ENCODE results near the gene CTDNEP1. TPM values are rescaled to one million over a fixed set of nuclear protein-coding genes. Genes with fewer than 3 reads are reported as not detected.
"Not testable (repeated sequence)": the region's sequence is repeated elsewhere in the genome, so short reads cannot be mapped to it uniquely, and the experiment has no call there.

Gene CTDNEP1
- total RNA-seq, 3 donors from 2014 or later (not counting 1 experiment from before 2014, with no cell fraction given), result 127 to 139 (median 131) TPM

- 90% methylated on average over 6 of the region's 6 CpGs for WGBS (ENCODE audit: insufficient coverage)
- H3K27me3 Mint-ChIP-seq (ENCODE audit: low read depth in 2 of 2), result no peaks in the 10 kb centered on the region
- Histone ChIP-seq H3K9me3 (ENCODE audit: control insufficient read depth, insufficient read depth, low read length) (no peaks in the 10 kb centered on the region), H3K36me3 (ENCODE audit: control insufficient read depth, insufficient read depth, low read length) (peaks cover 25% of the 10 kb centered on the region), H3K27ac (ENCODE audit: low read length) (no peak overlapping the region), H3K4me3 (ENCODE audit: low read length) (no peak overlapping the region), H3K27me3 (ENCODE audit: control insufficient read depth, insufficient read depth, low read length) (no peaks in the 10 kb centered on the region), H3K4me1 (ENCODE audit: control insufficient read depth, insufficient read depth, low read length) (peaks cover 32% of the 10 kb centered on the region)
- TF ChIP-seq CTCF (IDR thresholded peaks at IDR 0.05), result no peak
- no peaks in the 10 kb centered on the region for H3K36me3 Mint-ChIP-seq
- H3K9me3 Mint-ChIP-seq, result no peaks in the 10 kb centered on the region
- H3K4me3 Mint-ChIP-seq, result peak overlapping the region; percentile 92
- ATAC-seq (no peak), DNase-seq (no peak)
- H3K4me1 Mint-ChIP-seq, result peaks cover 38 to 41% of the 10 kb centered on the region in 2 donors
- intact Hi-C loops (cut with micrococcal nuclease), result no loop called here
- H3K27ac Mint-ChIP-seq, result peak overlapping the region; percentile 60 to 98
Measured at GRCh38 chr17:7249214-7249613, 2.3 kb downstream of the CTDNEP1 start.

- intact Hi-C loops (cut with micrococcal nuclease), result no loop called here
- no peak for TF ChIP-seq CTCF (IDR thresholded peaks at IDR 0.05)
- Mint-ChIP-seq H3K27ac (peak overlapping the region; percentile 60 to 98), H3K36me3 (no peaks in the 10 kb centered on the region), H3K9me3 (no peaks in the 10 kb centered on the region), H3K4me3 (no peak overlapping the region), H3K4me1 (peaks cover 38 to 41% of the 10 kb centered on the region in 2 donors), H3K27me3 (ENCODE audit: low read depth in 2 of 2) (no peaks in the 10 kb centered on the region)
- peaks cover 32% of the 10 kb centered on the region for H3K4me1 ChIP-seq (ENCODE audit: control insufficient read depth, insufficient read depth, low read length)
- H3K36me3 ChIP-seq (ENCODE audit: control insufficient read depth, insufficient read depth, low read length), result peaks cover 28% of the 10 kb centered on the region
- H3K9me3 ChIP-seq (ENCODE audit: control insufficient read depth, insufficient read depth, low read length), result no peaks in the 10 kb centered on the region
- ATAC-seq (no peak), DNase-seq (no peak)
- no peaks in the 10 kb centered on the region for H3K27me3 ChIP-seq (ENCODE audit: control insufficient read depth, insufficient read depth, low read length)
- 90% methylated on average over 3 of the region's 4 CpGs for WGBS (ENCODE audit: insufficient coverage)
- no peak overlapping the region for H3K27ac ChIP-seq (ENCODE audit: low read length)
- H3K4me3 ChIP-seq (ENCODE audit: low read length), result no peak overlapping the region
Measured at GRCh38 chr17:7248796-7249195, 2.7 kb downstream of the CTDNEP1 start.

- Mint-ChIP-seq H3K9me3 (no peaks in the 10 kb centered on the region), H3K4me3 (peak overlapping the region; percentile 22), H3K36me3 (no peaks in the 10 kb centered on the region), H3K27me3 (ENCODE audit: low read depth in 2 of 2) (no peaks in the 10 kb centered on the region), H3K4me1 (peaks cover 43 to 45% of the 10 kb centered on the region in 2 donors), H3K27ac (no peak overlapping the region)
- Histone ChIP-seq H3K4me3 (ENCODE audit: low read length) (no peak overlapping the region), H3K27ac (ENCODE audit: low read length) (no peak overlapping the region), H3K27me3 (ENCODE audit: control insufficient read depth, insufficient read depth, low read length) (no peaks in the 10 kb centered on the region), H3K4me1 (ENCODE audit: control insufficient read depth, insufficient read depth, low read length) (peaks cover 33% of the 10 kb centered on the region), H3K9me3 (ENCODE audit: control insufficient read depth, insufficient read depth, low read length) (no peaks in the 10 kb centered on the region), H3K36me3 (ENCODE audit: control insufficient read depth, insufficient read depth, low read length) (peaks cover 25% of the 10 kb centered on the region)
- no peak for TF ChIP-seq CTCF (IDR thresholded peaks at IDR 0.05)
- DNase-seq (no peak), ATAC-seq (no peak)
- intact Hi-C loops (cut with micrococcal nuclease), result no loop called here
- WGBS (ENCODE audit: insufficient coverage), result 100% methylated on average over 2 of the region's 5 CpGs
Measured at GRCh38 chr17:7246779-7247178, 4.8 kb downstream of the CTDNEP1 start.

- H3K36me3 ChIP-seq (ENCODE audit: control insufficient read depth, insufficient read depth, low read length), result peaks cover 34% of the 10 kb centered on the region
- intact Hi-C loops (cut with micrococcal nuclease), result loop anchor here (1.0 to 2.0 kb wide), 2 partner anchors 8 to 63 kb away; partner anchors contain the start of genes EIF5A and ELP5
- not testable (repeated sequence) for DNase-seq; H3K27me3 ChIP-seq (ENCODE audit: control insufficient read depth, insufficient read depth, low read length); H3K4me3 ChIP-seq (ENCODE audit: low read length); H3K27ac ChIP-seq (ENCODE audit: low read length); H3K9me3 ChIP-seq (ENCODE audit: control insufficient read depth, insufficient read depth, low read length); H3K27me3 Mint-ChIP-seq (ENCODE audit: low read depth in 2 of 2); ATAC-seq; H3K9me3 Mint-ChIP-seq; H3K36me3 Mint-ChIP-seq
- Mint-ChIP-seq H3K4me3 (peak overlapping the region; percentile 50), H3K27ac (peak overlapping the region; percentile 97 to 99), H3K4me1 (peaks cover 42 to 49% of the 10 kb centered on the region in 2 donors)
- 96% methylated on average over 8 of the region's 10 CpGs for WGBS (ENCODE audit: insufficient coverage)
- peaks cover 32% of the 10 kb centered on the region for H3K4me1 ChIP-seq (ENCODE audit: control insufficient read depth, insufficient read depth, low read length)
Measured at GRCh38 chr17:7243838-7244237, 7.7 kb downstream of the CTDNEP1 start.

All from natural killer cell (primary cell).